ENCODE measurements around the gene EDN1. TPM values are rescaled to one million over a fixed set of nuclear protein-coding genes. Genes with fewer than 3 reads are reported as not detected.

EDN1 gene
- total and polyA plus RNA-seq, 10 of the 15 experiments (the other 5 are each of a cell fraction or from before 2014, with no cell fraction given) = 2.0 to 6.6 (median 3.1) TPM

- Histone ChIP-seq H3K4me2 (ENCODE audit: control insufficient read depth, insufficient read depth) (no peak overlapping the region), H3K27me3 (replicated peaks in 1 of 2; ENCODE audit: control insufficient read depth in 2 of 2, insufficient read depth in 2 of 2, low read length in 1 of 2) (no peaks in the 10 kb centered on the region), H3K4me3 (no peak overlapping the region), H4K20me1 (ENCODE audit: control insufficient read depth, insufficient read depth) (no peaks in the 10 kb centered on the region), H3K9ac (ENCODE audit: control insufficient read depth, insufficient read depth, low read length) (no peak overlapping the region), H3K27ac (ENCODE audit: control insufficient read depth, insufficient read depth) (no peak overlapping the region), H3K9me3 (replicated peaks; ENCODE audit: control insufficient read depth, insufficient read depth, low read length) (no peaks in the 10 kb centered on the region), H2AFZ (ENCODE audit: control insufficient read depth, low read depth, low read length) (no peak overlapping the region), H3K36me3 (ENCODE audit: control insufficient read depth in 2 of 2, insufficient read depth in 2 of 2, low read length in 1 of 2) (no peaks in the 10 kb centered on the region), H3K79me2 (ENCODE audit: control insufficient read depth, insufficient read depth, low read length) (no peaks in the 10 kb centered on the region), H3K4me1 (ENCODE audit: control insufficient read depth, insufficient read depth, low read length) (peaks cover 5% of the 10 kb centered on the region)
- FAIRE-seq (no peak), ATAC-seq (no peak; the same call in 1 of the 3 replicates), DNase-seq (ENCODE audit: low read depth, low spot score) (no peak)
- WGBS (ENCODE audit: insufficient coverage, insufficient replicate concordance, low lambda C conversion rate, missing lambda C conversion rate) = 81% methylated on average over 2 of the region's 2 CpGs
- POLR2A ChIA-PET = no interaction called here
- RAD21 ChIA-PET (ENCODE audit: unreplicated experiment) = interaction anchor here (0.7 to 2.3 kb wide), 5 partner anchors 9 to 606 kb away, joined by 3 to 11 read pairs (median 4); partner anchors contain the start of gene EDN1
- CTCF ChIA-PET = interaction anchor here (0.8 to 2.2 kb wide), 3 partner anchors 11 to 604 kb away, joined by 4 to 6 read pairs (median 5); no protein-coding TSS in a partner anchor
- intact Hi-C loops (cut with micrococcal nuclease; ENCODE audit: unreplicated experiment) = no loop called here
- in situ Hi-C loops (cut with MboI) = no loop called here
- SMC1A ChIA-PET (ENCODE audit: uncharacterized antibody, unreplicated experiment) = interaction anchor here (0.6 to 1.8 kb wide), 9 partner anchors 9 to 604 kb away, joined by 3 to 5 read pairs (median 3); partner anchors contain the start of gene EDN1
- BruUV-seq (replicated peaks) = no TSS peak
- TF ChIP-seq SRF (IDR thresholded peaks at IDR 0.05; ENCODE audit: low read depth in 2 of 2, low read length in 2 of 2) (no peak), HDAC6 (IDR thresholded peaks at IDR 0.05; ENCODE audit: unreplicated experiment) (no peak), POLR2A (IDR thresholded peaks at IDR 0.05; ENCODE audit: low read depth, low read length) (no peak), DPF2 (IDR thresholded peaks at IDR 0.05) (no peak), RFX5 (IDR thresholded peaks at IDR 0.05; ENCODE audit: low read depth, low read length) (no peak), EP300 (IDR thresholded peaks at IDR 0.05; ENCODE audit: borderline replicate concordance in 1 of 2, control insufficient read depth in 1 of 2, low read depth in 2 of 2, low read length in 2 of 2) (no peak), SUZ12 (IDR thresholded peaks at IDR 0.05; ENCODE audit: unreplicated experiment) (no peak), E2F4 (IDR thresholded peaks at IDR 0.05; ENCODE audit: low read depth, low read length) (no peak), PRDM15 (CRISPR knock-in tag; IDR thresholded peaks at IDR 0.05) (no peak), E2F8 (IDR thresholded peaks at IDR 0.05; ENCODE audit: low read depth, partially characterized antibody) (no peak), NBN (IDR thresholded peaks at IDR 0.05) (no peak), TBL1XR1 (IDR thresholded peaks at IDR 0.05; ENCODE audit: low read depth, low read length) (no peak), POLR2AphosphoS5 (IDR thresholded peaks at IDR 0.05; ENCODE audit: low read length) (no peak), CTCF (IDR thresholded peaks at IDR 0.05 in 2 of 3, conservative IDR thresholded peaks at IDR 0.05 in 1 of 3; ENCODE audit: control insufficient read depth in 2 of 3, extremely low read depth in 1 of 3, insufficient read depth in 1 of 3, low read depth in 3 of 3, low read length in 3 of 3) (no peak)
These were observed 29.6 kb upstream of the EDN1 start for GRCh38 chr6:12260458-12261093.
